ENCODE measurements around the gene SGCE.

SGCE gene

GRCh38 chr7:94561841-94562514 is 94.0 kb downstream of the SGCE start:
- DNase-seq: peak; percentile 31

- no peak for DNase-seq
These were observed 96.0 kb downstream of the SGCE start for GRCh38 chr7:94559972-94560371.

- no peak for DNase-seq
These were observed 98.7 kb downstream of the SGCE start for GRCh38 chr7:94557215-94557614.

GRCh38 chr7:94556028-94556427 is 99.9 kb downstream of the SGCE start:
- no peak for DNase-seq

- DNase-seq: no peak
These were observed 108.8 kb downstream of the SGCE start for GRCh38 chr7:94547126-94547525.

GRCh38 chr7:94540428-94540827 is 115.5 kb downstream of the SGCE start:
- DNase-seq: no peak
